Activated T-cell treated with anti-CD3 and anti-CD28 coated beads, Interleukin-2, amount 50 U/mL, for 72 hours (primary cell): ENCODE results near the gene C16orf89. TPM values are rescaled to one million over a fixed set of nuclear protein-coding genes. Genes with fewer than 3 reads are reported as not detected.

Experiments used
- ATAC-seq, 2 donors: fragments of 150-1000 bp; cut with Tn5 transposase; replicated peaks in 1 of 2; 2 replicates each; pipeline ENCODE4 v1.10.0; 2021; ENCODE audit warnings: moderate library complexity in 2 of 2, mild to moderate bottlenecking in 1 of 2
- DNase-seq, 2 donors: peaks; one replicate each; pipeline ENCODE4 v3.0.0; 2021 to 2022; ENCODE audit warnings: mixed read lengths in 1 of 2
- H3K27ac Mint-ChIP-seq: one replicate; pipeline ENCODE4 v1.8.0; 2022; ENCODE audit warnings: mild to moderate bottlenecking, moderate library complexity, mixed read lengths
- H3K27me3 Mint-ChIP-seq: one replicate; pipeline ENCODE4 v1.8.0; 2022; ENCODE audit warnings: low read depth, mixed read lengths
- H3K36me3 Mint-ChIP-seq, 2 donors: one replicate each; pipeline ENCODE4 v1.8.0; 2022; ENCODE audit warnings: mixed read lengths in 2 of 2, mild to moderate bottlenecking in 1 of 2; ENCODE audit not compliant: insufficient read depth in 2 of 2
- H3K4me1 Mint-ChIP-seq: one replicate; pipeline ENCODE4 v1.8.0; 2022; ENCODE audit warnings: low read depth, mixed read lengths
- H3K4me3 Mint-ChIP-seq, 2 donors: one replicate each; pipeline ENCODE4 v1.8.0; 2022; ENCODE audit warnings: mild to moderate bottlenecking in 2 of 2, mixed read lengths in 2 of 2, moderate library complexity in 2 of 2
- H3K9me3 Mint-ChIP-seq, 2 donors: one replicate each; pipeline ENCODE4 v1.8.0; 2022; ENCODE audit warnings: mixed read lengths in 2 of 2
- total RNA-seq, 2 donors: library from RNA; stranded (reverse); gene quantifications; one replicate each; pipeline ENCODE4 v1.2.3, GENCODE V29; 2022

Gene C16orf89
- total RNA-seq, 2 donors from 2014 or later: not detected

DNA sequence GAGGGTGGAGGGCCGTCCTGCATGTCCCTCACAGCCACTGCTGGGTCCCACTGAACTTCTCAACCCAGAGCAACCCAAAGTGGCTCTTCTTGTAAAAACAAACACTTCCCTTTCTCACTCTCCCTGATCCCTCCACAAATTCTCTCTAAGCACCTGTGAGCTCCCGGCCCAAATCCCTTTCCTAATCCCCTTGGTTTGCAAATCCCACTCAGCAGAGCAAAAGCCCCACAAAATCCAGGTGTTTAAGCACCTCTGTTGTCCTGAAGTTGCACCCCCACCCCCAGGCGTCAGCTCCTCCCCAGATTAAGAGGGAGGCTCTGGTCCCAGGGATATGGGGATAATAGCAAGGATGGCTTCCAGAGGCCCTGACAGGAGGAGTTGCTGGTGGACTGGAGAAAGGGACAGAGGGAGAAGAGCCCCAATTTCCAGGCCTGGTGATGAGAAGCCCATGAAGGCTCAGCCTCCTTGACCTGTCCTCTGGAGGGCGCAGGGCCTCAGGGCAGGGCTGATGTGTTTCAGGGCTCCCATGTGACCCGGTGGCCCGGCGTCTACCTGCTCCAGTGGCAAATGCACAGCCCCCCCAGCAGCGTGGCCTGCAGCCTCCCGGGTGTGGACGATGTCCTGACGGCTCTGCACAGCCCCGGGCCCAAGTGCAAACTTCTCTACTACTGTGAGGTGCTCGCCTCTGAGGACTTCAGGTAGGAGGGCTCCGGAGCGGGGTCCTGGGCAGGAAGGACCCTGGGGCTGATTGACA, 55.0 kb downstream of the C16orf89 start:
- H3K4me3 Mint-ChIP-seq: no peak overlapping the region
- no peak overlapping the region for H3K27ac Mint-ChIP-seq
- no peaks in the 10 kb centered on the region for H3K4me1 Mint-ChIP-seq
- H3K9me3 Mint-ChIP-seq: no peaks in the 10 kb centered on the region
- H3K36me3 Mint-ChIP-seq: no peaks in the 10 kb centered on the region
- peaks cover 7% of the 10 kb centered on the region for H3K27me3 Mint-ChIP-seq
- DNase-seq: no peak
- no peak for ATAC-seq

GRCh38 chr16:5008311-5008731, 57.4 kb downstream of the C16orf89 start:
- Mint-ChIP-seq H3K4me1 (no peaks in the 10 kb centered on the region), H3K27ac (no peak overlapping the region), H3K27me3 (peaks cover 7% of the 10 kb centered on the region), H3K9me3 (no peaks in the 10 kb centered on the region), H3K36me3 (no peaks in the 10 kb centered on the region), H3K4me3 (no peak overlapping the region)
- ATAC-seq (no peak), DNase-seq (no peak)

DNA sequence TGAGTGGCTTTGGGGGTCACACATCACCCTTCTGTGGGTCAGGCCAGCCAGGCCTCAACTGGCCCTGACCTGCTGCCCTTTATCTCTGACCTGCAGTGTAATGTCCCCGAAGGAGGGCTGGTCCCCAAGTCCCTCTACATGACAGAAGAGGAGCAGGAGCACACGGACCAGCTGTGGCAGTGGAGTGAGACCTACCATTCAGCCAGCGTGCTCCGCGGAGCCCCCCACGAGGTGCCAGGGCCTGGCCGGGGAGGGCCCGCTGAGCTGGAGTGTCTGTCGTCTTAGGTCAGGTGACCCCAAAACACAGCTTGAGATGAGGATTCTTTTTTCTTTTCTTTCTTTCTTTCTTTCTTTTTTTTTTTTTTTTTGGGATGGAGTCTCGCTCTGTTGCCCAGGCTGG, 58.5 kb downstream of the C16orf89 start:
- ATAC-seq: no peak
- Mint-ChIP-seq H3K36me3 (no peaks in the 10 kb centered on the region), H3K27me3 (peaks cover 7% of the 10 kb centered on the region), H3K4me3 (no peak overlapping the region), H3K9me3 (no peaks in the 10 kb centered on the region), H3K27ac (no peak overlapping the region), H3K4me1 (no peaks in the 10 kb centered on the region)
- no peak for DNase-seq

GRCh38 chr16:5006348-5007193, 59.2 kb downstream of the C16orf89 start:
- no peak overlapping the region for H3K27ac Mint-ChIP-seq
- H3K9me3 Mint-ChIP-seq: no peaks in the 10 kb centered on the region
- peaks cover 7% of the 10 kb centered on the region for H3K27me3 Mint-ChIP-seq
- ATAC-seq: no peak
- H3K36me3 Mint-ChIP-seq: no peaks in the 10 kb centered on the region
- H3K4me1 Mint-ChIP-seq: no peaks in the 10 kb centered on the region
- no peak overlapping the region for H3K4me3 Mint-ChIP-seq
- no peak for DNase-seq

DNA sequence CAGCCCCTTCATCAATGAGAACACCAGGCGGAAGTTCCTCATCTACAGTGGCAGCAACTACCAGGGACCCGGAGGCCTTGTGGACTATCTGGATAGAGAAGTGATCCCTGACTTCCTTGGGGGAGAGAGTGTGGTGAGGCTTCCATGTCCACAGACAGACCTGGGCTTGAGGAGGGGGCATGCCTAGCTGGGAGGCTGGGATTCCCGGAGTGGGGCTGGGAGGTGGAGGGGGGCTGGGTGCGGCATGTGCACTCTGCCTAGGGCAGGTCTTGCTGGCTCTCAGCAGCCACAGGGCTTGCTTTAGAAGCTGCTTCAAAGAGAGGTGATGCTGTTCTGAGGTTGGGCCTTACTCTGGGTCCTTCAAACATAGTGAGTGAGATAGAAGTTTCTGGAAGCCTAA, 59.8 kb downstream of the C16orf89 start:
- no peak for ATAC-seq
- Mint-ChIP-seq H3K27me3 (peaks cover 7% of the 10 kb centered on the region), H3K36me3 (no peaks in the 10 kb centered on the region), H3K27ac (no peak overlapping the region), H3K9me3 (no peaks in the 10 kb centered on the region), H3K4me3 (no peak overlapping the region), H3K4me1 (no peaks in the 10 kb centered on the region)
- no peak for DNase-seq

- H3K27ac Mint-ChIP-seq: no peak overlapping the region
- H3K9me3 Mint-ChIP-seq: no peaks in the 10 kb centered on the region
- no peaks in the 10 kb centered on the region for H3K4me1 Mint-ChIP-seq
- no peak for ATAC-seq
- H3K27me3 Mint-ChIP-seq: peaks cover 3% of the 10 kb centered on the region
- no peak for DNase-seq
- H3K4me3 Mint-ChIP-seq: no peak overlapping the region
- H3K36me3 Mint-ChIP-seq: no peaks in the 10 kb centered on the region
These were observed 61.4 kb downstream of the C16orf89 start for GRCh38 chr16:5004311-5004710.

DNA sequence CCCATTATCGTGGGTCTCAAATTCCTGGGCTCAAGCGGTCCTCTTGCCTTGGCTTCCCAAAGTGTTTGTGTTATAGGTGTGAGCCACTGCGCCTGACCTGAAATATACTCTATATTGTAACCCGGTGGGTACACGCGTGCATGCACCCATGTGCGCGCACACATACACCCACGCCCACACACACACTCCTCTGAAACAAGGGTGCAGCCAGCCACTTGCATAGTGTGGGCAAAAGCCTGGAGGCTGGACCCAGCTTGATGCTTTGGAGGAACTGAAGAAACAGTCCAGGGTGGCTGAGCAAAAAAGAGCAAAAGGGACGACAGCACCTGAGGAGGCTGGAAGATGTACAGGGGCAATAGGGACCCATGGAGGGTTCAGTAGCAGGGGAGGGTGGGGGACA, 61.9 kb downstream of the C16orf89 start:
- H3K4me1 Mint-ChIP-seq: no peaks in the 10 kb centered on the region
- H3K36me3 Mint-ChIP-seq: no peaks in the 10 kb centered on the region
- H3K27me3 Mint-ChIP-seq: no peaks in the 10 kb centered on the region
- DNase-seq (no peak), ATAC-seq (no peak)
- no peak overlapping the region for H3K27ac Mint-ChIP-seq
- H3K9me3 Mint-ChIP-seq: no peaks in the 10 kb centered on the region
- H3K4me3 Mint-ChIP-seq: no peak overlapping the region

DNA sequence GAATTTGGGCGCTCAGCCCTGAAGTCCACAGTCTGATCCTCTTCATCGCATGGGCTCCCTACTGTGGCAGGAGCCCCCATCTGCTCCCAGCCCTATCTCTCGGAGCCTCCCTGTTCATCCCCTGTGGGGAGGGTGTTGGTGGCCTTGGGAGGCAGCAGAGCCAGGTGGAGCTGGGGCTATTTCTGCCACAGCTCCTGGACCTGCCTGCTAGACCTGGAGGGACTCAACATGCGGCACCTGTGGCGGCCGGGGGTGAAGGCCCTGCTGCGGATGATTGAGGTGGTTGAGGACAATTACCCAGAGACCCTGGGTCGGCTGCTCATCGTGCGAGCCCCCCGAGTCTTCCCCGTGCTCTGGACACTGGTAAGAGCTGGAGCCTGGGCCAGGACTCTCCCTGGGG, 62.5 kb downstream of the C16orf89 start:
- DNase-seq: no peak
- H3K4me1 Mint-ChIP-seq: no peaks in the 10 kb centered on the region
- no peak for ATAC-seq
- H3K27ac Mint-ChIP-seq: no peak overlapping the region
- no peaks in the 10 kb centered on the region for H3K36me3 Mint-ChIP-seq
- H3K9me3 Mint-ChIP-seq: no peaks in the 10 kb centered on the region
- no peak overlapping the region for H3K4me3 Mint-ChIP-seq
- H3K27me3 Mint-ChIP-seq: no peaks in the 10 kb centered on the region

- DNase-seq (no peak), ATAC-seq (no peak)
- H3K27ac Mint-ChIP-seq: no peak overlapping the region
- no peak overlapping the region for H3K4me3 Mint-ChIP-seq
- H3K9me3 Mint-ChIP-seq: no peaks in the 10 kb centered on the region
- H3K27me3 Mint-ChIP-seq: no peaks in the 10 kb centered on the region
- H3K36me3 Mint-ChIP-seq: no peaks in the 10 kb centered on the region
- H3K4me1 Mint-ChIP-seq: no peaks in the 10 kb centered on the region
These were observed 63.0 kb downstream of the C16orf89 start for GRCh38 chr16:5002699-5003143.

DNA sequence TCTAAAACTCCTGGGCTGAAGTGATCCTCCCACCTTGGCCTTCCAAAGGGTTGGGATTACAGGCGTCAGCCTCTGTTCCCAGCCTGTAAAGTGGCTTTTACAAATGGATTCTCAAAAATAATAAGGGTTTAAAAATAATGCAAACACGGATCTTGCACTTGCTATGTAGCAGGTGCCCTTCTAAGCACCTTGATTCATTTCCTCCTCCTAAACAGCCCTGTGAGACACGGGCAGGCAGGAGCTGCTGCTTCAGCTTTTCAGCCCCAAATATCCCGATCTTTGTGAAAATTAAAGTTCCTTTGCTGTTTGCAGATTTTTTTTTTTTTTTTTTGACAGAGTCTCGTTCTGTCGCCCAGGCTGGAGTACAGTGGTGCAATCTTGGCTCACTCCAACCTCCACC, 63.8 kb downstream of the C16orf89 start:
- Mint-ChIP-seq H3K27me3 (no peaks in the 10 kb centered on the region), H3K4me1 (no peaks in the 10 kb centered on the region), H3K27ac (no peak overlapping the region), H3K9me3 (no peaks in the 10 kb centered on the region), H3K36me3 (no peaks in the 10 kb centered on the region), H3K4me3 (no peak overlapping the region)
- DNase-seq (no peak), ATAC-seq (no peak)

DNA sequence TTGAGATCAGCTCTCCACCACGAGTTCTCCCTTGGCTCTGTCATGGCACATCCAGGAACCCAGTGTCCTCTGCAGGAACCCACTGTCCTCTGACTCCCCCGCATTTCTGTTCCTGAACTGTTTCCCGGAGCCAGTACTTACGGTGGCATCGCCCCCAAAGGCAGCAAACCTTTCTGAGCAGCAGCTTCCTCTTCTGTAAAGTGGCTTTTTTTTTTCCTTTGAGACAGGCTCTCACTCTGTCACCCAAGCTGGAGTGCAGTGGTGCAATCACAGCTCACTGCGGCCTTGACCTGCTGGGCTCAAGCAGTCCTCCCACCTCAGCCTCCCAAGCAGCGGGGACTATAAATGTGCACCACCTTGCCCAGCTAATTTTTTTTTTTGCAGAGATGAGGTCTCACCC, 64.2 kb downstream of the C16orf89 start:
- Mint-ChIP-seq H3K9me3 (no peaks in the 10 kb centered on the region), H3K4me1 (no peaks in the 10 kb centered on the region), H3K27ac (no peak overlapping the region), H3K4me3 (no peak overlapping the region), H3K36me3 (no peaks in the 10 kb centered on the region), H3K27me3 (no peaks in the 10 kb centered on the region)
- no peak for DNase-seq
- ATAC-seq: no peak

GRCh38 chr16:5000573-5001001, 65.2 kb downstream of the C16orf89 start:
- no peaks in the 10 kb centered on the region for H3K4me1 Mint-ChIP-seq
- no peak overlapping the region for H3K4me3 Mint-ChIP-seq
- ATAC-seq: no peak
- DNase-seq: no peak
- no peak overlapping the region for H3K27ac Mint-ChIP-seq
- H3K36me3 Mint-ChIP-seq: no peaks in the 10 kb centered on the region
- H3K27me3 Mint-ChIP-seq: no peaks in the 10 kb centered on the region
- H3K9me3 Mint-ChIP-seq: no peaks in the 10 kb centered on the region

- ATAC-seq (no peak), DNase-seq (no peak)
These were observed 70.9 kb downstream of the C16orf89 start for GRCh38 chr16:4994719-4995434.

More at GRCh38 chr16:4994719-4995434, 70.9 kb downstream of the C16orf89 start:
- no peaks in the 10 kb centered on the region for H3K9me3 Mint-ChIP-seq
- no peaks in the 10 kb centered on the region for H3K4me1 Mint-ChIP-seq
- H3K36me3 Mint-ChIP-seq: no peaks in the 10 kb centered on the region
- no peak overlapping the region for H3K27ac Mint-ChIP-seq
- no peak overlapping the region for H3K4me3 Mint-ChIP-seq
- peaks cover 6% of the 10 kb centered on the region for H3K27me3 Mint-ChIP-seq
